ENCODE results near the gene VWF.

Gene VWF

DNA sequence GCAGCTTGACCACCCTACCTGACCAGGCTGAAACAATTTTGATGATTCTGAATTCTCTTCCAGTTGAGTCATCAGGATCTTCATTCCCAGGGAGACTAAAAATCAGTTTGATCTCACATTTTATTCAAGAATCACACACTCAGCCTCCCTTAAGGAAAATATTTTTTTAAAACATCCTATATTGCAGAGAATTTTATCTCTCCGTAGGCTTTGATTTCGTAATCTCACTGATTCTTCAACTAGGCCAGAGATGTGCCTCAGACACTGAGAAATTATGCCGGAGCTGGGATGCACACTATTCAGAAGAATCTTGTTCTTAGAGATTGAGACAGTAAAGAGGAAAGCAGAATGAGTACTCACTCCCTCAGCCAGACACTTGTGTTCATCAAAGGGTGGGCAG, 172.4 kb downstream of the VWF start:
- DNase-seq (ENCODE audit: low read depth, low spot score): no peak

GRCh38 chr12:5948696-5949095, 175.8 kb downstream of the VWF start:
- no peak for DNase-seq (ENCODE audit: low read depth, low spot score)

DNA sequence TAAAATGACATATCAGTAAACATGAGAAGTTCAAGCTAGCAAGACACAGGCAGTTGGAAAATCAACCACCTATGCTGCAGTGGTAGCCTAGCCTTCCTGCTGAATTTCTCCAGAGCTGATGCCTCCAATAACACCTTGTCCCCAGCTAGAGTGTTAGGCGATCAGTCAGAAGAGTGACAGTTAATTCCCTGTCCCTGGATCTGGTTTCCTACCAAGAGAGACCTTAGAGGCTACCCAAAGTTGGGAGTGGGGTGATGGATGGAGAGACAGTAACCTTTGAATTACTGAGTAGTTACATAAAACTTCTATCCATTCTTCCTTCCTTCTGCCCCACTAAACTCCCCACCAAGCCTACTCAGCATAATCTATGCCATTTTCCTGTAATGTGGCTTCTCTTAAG, 177.5 kb downstream of the VWF start:
- no peak for DNase-seq (ENCODE audit: low read depth, low spot score)

DNA sequence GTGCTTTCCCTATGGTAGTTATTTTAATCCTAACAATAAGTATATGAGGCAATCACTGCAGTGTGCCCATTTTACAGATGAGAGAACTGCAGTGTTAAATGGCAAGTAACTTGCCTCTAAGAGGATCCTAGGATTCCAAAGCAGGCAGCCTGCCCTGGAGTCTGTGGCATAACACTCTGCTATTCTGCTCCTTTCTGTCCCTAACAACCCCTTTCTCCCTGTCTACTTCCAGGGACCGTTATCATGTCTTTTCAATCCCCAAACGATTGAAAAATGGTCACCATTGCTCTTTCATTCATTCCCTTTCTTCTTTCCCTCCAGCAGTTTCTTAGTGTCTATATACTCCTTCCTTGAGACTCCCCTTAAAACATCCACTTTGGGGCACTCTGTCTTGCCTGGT, 178.1 kb downstream of the VWF start:
- no peak for DNase-seq (ENCODE audit: low read depth, low spot score)

DNA sequence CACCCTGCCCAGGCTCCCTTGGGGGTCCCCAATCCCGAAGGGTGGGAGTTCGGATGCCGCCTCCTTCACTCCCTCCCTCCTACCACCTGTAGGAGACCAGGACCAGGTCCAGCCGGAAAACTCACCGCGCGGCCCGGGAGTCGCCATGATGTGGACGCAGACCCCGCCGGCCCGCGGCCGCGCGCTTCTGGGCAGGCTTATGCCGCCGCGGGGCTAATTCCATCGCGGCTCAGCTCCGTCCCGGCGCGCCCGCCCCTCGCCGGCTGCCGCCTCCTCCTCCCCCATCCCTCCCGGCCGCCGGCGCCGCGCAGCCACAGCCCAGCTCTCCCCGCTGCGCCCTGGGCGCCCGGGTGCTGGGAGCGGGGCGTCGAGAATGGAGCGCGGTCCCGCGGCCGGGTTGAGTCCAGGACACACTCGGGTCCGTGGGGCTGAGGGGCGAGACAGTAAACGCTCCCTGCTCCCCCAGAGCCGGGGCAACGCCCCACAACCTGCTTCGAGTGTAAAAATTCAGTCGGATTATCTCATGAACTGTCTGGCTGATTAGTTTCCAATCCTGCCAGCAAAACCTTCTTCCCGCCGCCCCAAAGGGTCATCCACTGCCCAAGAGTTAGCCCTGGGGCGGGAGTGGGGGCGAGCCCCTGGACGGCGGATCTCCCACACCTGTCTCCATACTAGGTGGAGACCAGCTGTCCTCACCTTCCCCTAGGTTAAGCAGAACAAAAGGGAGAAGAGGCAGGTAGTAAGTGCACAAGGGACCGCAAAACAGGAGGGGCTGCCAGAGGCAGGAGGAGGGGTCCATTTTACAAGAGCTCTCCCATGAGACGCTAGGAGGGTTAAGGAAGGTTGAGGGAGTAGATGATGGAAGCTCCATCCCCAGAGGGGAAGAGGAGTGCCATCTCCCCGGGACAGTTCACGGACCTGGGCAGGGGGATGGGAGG, 179.1 kb downstream of the VWF start, which contains the start of gene ANO2:
ANO2 (minus strand) TSS at position 189 of the 938 bp plus-strand sequence; CDS start at position 147, 42 bp downstream.
- no peak for DNase-seq (ENCODE audit: low read depth, low spot score)

GRCh38 chr12:5944688-5945070, 179.8 kb downstream of the VWF start:
- no peak for DNase-seq (ENCODE audit: low read depth, low spot score)

- no peak for DNase-seq (ENCODE audit: low read depth, low spot score)
Measured at GRCh38 chr12:5944053-5944452, 180.4 kb downstream of the VWF start.

- no peak for DNase-seq (ENCODE audit: low read depth, low spot score)
Measured at GRCh38 chr12:5941907-5942306, 182.6 kb downstream of the VWF start.

- DNase-seq (ENCODE audit: low read depth, low spot score): no peak
Measured at GRCh38 chr12:5927732-5928516, 196.5 kb downstream of the VWF start.

- no peak for DNase-seq (ENCODE audit: low read depth, low spot score)
Measured at GRCh38 chr12:5925646-5926045, 198.8 kb downstream of the VWF start.

DNA sequence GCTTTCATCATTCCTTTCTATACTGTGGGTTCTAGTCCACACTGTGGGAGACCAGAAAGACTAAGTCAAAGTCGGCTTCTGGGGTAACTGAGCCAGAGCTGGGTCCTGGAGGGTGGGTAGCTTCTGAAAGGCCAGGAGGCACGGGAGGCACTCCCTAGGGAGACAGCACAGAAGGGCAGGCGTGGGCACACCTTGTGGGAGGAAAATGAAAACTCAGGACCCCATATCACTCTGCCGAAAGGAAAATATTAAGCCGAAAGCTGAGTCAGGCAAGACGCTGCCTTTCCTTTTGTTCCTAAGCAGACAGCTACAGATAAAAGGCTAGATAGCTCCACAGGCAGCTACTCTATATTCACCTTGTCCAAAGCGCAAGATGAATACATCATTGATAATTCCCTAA, 200.1 kb downstream of the VWF start:
- no peak for DNase-seq (ENCODE audit: low read depth, low spot score)

- no peak for DNase-seq (ENCODE audit: low read depth, low spot score)
Measured at GRCh38 chr12:5923751-5924150, 200.7 kb downstream of the VWF start.

DNA sequence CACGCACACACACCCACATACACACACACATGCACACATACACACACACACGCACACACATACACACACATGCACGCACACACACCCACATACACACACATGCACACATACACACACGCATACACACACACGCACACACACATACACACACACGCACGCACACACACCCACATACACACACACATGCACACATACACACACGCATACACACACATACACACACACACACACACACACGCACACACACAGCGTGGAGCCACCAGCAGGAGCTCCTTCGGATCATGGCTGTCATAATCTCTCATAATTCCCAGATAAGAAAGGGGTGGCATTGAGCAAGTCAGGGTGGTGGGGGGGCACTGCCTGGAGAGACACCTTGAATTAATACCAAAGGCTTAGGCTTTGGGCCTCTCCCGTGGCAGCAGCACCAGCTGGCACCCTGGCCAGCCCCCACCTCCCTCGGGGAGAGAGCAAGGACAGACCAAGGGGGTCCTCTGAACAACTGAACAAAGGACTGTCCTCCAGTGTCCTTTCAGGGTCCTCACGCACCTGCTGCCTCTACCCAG, 201.3 kb downstream of the VWF start:
- DNase-seq (ENCODE audit: low read depth, low spot score): no peak

DNA sequence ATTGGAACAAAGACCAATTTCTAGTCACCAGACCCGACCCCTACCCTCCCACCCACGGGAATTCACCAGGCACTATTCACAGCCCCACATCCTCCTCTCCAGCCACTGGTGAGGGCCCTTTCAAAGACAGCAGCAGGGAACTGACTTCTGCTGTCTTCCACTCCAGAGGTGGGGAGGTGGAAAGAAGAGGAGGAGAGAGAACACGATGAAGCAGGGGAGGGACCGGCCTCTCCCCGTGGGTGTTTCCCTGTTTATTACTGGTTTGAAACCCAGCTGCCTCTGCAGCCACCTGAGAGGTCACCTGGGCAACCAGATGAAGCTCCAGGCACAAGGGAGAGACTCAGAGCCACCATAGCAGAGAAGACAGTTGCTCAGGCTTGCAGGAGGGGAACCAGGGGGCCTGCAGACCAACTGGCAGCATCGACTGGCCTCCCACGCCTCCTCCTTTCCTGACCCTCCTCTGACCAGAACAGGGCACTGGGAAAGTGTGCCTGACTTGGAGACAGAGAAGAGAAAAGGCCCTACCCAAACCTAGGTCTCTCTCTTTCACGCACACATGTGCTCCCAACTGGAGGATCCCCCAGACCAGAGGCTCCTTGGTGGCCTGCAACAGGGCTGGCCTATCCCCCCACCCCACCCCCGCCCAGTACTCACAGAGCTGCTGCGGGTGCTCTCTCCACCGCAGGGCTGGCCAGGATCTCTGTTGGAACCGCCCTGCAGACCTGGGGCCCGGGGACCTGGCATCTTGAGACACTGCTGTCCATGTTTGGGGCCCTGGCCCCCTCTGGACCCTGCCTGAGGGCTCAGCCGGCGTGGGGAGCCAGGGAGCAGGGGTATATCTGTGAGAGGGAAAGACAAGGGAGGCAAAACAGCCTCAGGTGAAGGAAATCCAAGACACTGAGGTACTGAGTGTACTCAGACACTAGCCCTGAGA, 202.2 kb downstream of the VWF start:
- no peak for DNase-seq (ENCODE audit: low read depth, low spot score)

- DNase-seq (ENCODE audit: low read depth, low spot score): no peak
Measured at GRCh38 chr12:5921027-5921909, 203.2 kb downstream of the VWF start.

GRCh38 chr12:5916785-5917290, 207.6 kb downstream of the VWF start:
- no peak for DNase-seq (ENCODE audit: low read depth, low spot score)

GRCh38 chr12:5915511-5915910, 209.0 kb downstream of the VWF start:
- no peak for DNase-seq (ENCODE audit: low read depth, low spot score)

GRCh38 chr12:5914387-5915149, 209.9 kb downstream of the VWF start:
- DNase-seq (ENCODE audit: low read depth, low spot score): no peak

DNA sequence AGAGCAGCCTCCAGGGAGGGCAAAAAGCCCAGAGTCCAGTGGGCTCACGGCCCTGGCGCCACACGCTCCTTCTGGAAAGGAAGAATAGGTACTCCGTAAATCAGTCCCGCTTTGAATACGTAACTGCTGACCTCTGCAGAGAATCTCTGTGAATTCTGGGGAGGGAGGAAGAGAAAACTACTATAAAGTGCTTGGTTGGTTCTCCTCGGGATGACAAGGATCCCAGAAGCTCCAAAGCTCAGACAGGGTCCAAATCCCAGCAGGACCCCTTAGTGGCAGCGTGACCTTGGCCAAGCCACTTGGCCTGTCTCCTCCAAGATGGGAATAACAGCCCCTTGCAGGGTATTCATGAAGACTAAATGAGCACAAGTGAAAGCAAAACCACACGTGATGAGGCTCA, 211.1 kb downstream of the VWF start:
- DNase-seq (ENCODE audit: low read depth, low spot score): no peak

All from activated CD4-positive, CD25-positive, alpha-beta regulatory T cell treated with anti-CD3 and anti-CD28 coated beads, Interleukin-2, amount 50 U/mL, for 16 hours (primary cell).